ENCODE data around the gene C4orf50. TPM values are rescaled to one million over a fixed set of nuclear protein-coding genes. Genes with fewer than 3 reads are reported as not detected.

The C4orf50 gene
- total and polyA plus RNA-seq, 2 of the 4 experiments (the other 2 are of a cell fraction) = not detected

DNA sequence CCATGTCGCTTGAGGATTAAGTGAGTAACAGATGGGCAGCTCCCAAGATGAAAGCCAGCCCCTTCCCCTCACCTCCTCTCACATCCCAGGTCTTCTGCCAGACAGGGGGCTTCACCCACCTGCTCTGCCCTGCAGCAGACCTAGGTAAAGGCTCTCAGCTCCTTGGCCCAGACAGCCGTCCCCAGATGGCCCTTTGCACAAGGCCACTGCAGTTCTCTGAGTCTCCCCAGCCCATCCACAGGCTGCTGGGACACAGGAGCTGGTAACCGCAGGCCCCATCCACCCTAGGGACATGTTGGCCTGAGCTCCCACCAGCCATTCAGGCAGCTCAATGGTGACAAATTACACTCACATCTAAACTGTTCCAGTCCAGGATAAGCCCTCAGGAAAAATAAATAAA, 15.3 kb downstream of the C4orf50 start:
- no peaks in the 10 kb centered on the region for H3K9me1 ChIP-seq (ENCODE audit: insufficient read depth, low read length)
- dilution Hi-C loops (cut with HindIII; ENCODE audit: low sequenced_read_pairs, unreplicated experiment) = no loop called here
- ATAC-seq (ENCODE audit: low read depth) = no peak

More for the DNA sequence above, 15.3 kb downstream of the C4orf50 start:
- Histone ChIP-seq H3K9ac (ENCODE audit: low read depth, low read length) (no peak overlapping the region), H4K91ac (ENCODE audit: insufficient read depth, low read depth, low read length) (no peak overlapping the region), H4K8ac (ENCODE audit: low read depth in 2 of 2, low read length in 2 of 2) (no peak overlapping the region), H3K18ac (ENCODE audit: low read depth, low read length) (no peak overlapping the region), H3K79me1 (ENCODE audit: low read depth in 1 of 2, low read length in 2 of 2) (no peaks in the 10 kb centered on the region), H3K27me3 (ENCODE audit: control insufficient read depth, insufficient read depth, low read length) (no peaks in the 10 kb centered on the region), H2AFZ (replicated peaks; ENCODE audit: low read length, poor library complexity) (no peak overlapping the region), H2AK5ac (ENCODE audit: low read depth, low read length) (no peak overlapping the region), H3K9me3 (ENCODE audit: control insufficient read depth, insufficient read depth, low read length) (0 out of 2 replicates have a peak, but pooled peaks cover 3% of the 10 kb centered on the region), H4K5ac (ENCODE audit: low read depth, low read length) (no peak overlapping the region), H3K4ac (ENCODE audit: low read depth, low read length) (no peak overlapping the region), H3K27ac (ENCODE audit: insufficient read depth, low read length) (no peak overlapping the region), H3K4me2 (ENCODE audit: low read depth, low read length) (no peak overlapping the region), H3K4me1 (ENCODE audit: control insufficient read depth, insufficient read depth, low read length) (no peaks in the 10 kb centered on the region), H2BK20ac (ENCODE audit: low read depth, low read length) (no peak overlapping the region), H3K56ac (ENCODE audit: extremely low read depth, insufficient read depth, low read length) (no peak overlapping the region), H2BK5ac (ENCODE audit: low read depth, low read length, poor library complexity, severe bottlenecking) (no peak overlapping the region), H3K14ac (replicated peaks; ENCODE audit: low read depth, low read length) (no peak overlapping the region), H3K4me3 (ENCODE audit: insufficient read depth, low read depth, low read length) (no peak overlapping the region), H2AK9ac (replicated peaks; ENCODE audit: low read depth, low read length, poor library complexity) (no peak overlapping the region), H2BK120ac (ENCODE audit: low read depth, low read length) (no peak overlapping the region), H3K23ac (ENCODE audit: low read depth, low read length) (no peak overlapping the region), H2BK15ac (ENCODE audit: low read depth, low read length) (no peak overlapping the region), H4K20me1 (ENCODE audit: insufficient read depth, low read length) (no peaks in the 10 kb centered on the region), H3K36me3 (ENCODE audit: control insufficient read depth, insufficient read depth, low read length) (no peaks in the 10 kb centered on the region)
- BruUV-seq (replicated peaks) = no TSS peak
- in situ Hi-C loops (cut with MboI; ENCODE audit: low sequenced_read_pairs) = no loop called here
- no peak for DNase-seq
- intact Hi-C loops (cut with micrococcal nuclease) = no loop called here
- CTCF ChIA-PET = no interaction called here
- no peak for TF ChIP-seq FOS (IDR thresholded peaks at IDR 0.05; ENCODE audit: low read depth, low read length)
- TF ChIP-seq RFX5 (IDR thresholded peaks at IDR 0.05; ENCODE audit: low read depth, low read length) = no peak
- no peak for TF ChIP-seq MXI1 (IDR thresholded peaks at IDR 0.05; ENCODE audit: borderline replicate concordance, low read depth, low read length)
- no peak for TF ChIP-seq ELK1 (IDR thresholded peaks at IDR 0.05; ENCODE audit: borderline replicate concordance, low read depth, low read length)
- no peak for TF ChIP-seq BHLHE40 (IDR thresholded peaks at IDR 0.05; ENCODE audit: low read depth, low read length)
- TF ChIP-seq POLR2A (IDR thresholded peaks at IDR 0.05; ENCODE audit: low read depth, low read length) = no peak
- TF ChIP-seq MAFK (IDR thresholded peaks at IDR 0.05; ENCODE audit: low read depth, low read length) = no peak
- TF ChIP-seq MAZ (IDR thresholded peaks at IDR 0.05; ENCODE audit: borderline replicate concordance, low read depth, low read length) = no peak
- no peak for TF ChIP-seq USF2 (IDR thresholded peaks at IDR 0.05; ENCODE audit: low read depth, low read length)
- no peak for TF ChIP-seq RCOR1 (IDR thresholded peaks at IDR 0.05; ENCODE audit: insufficient replicate concordance, low read length)
- POLR2A ChIA-PET (ENCODE audit: unreplicated experiment) = no interaction called here
- whole genome bisulfite sequencing, 2 experiments (ENCODE audit: extremely low coverage in 2 of 2, insufficient read length in 1 of 2) = 40% methylated on average over 1 of the region's 3 CpGs; no CpG with 5 or more reads in 1 of the 2 experiments

Data from IMR-90 (cell line).